Breast epithelium (tissue), 4 donors: ENCODE results near the gene DOCK11. TPM values are rescaled to one million over a fixed set of nuclear protein-coding genes. Genes with fewer than 3 reads are reported as not detected.
A peak's percentile ranks its signal among the peaks of the same experiment; 100 is the strongest.

Experiments
- DNase-seq, 2 donors: peaks; one replicate each; pipeline ENCODE4 v3.0.0-alpha.2; 2019; ENCODE audit warnings: low spot score in 2 of 2
- H3K27ac ChIP-seq, 2 donors: fragments of 200-600 bp; sonication (generic) in 1 of 2; one replicate each; pipeline ENCODE4 v1.5.1; 2016 to 2019; ENCODE audit warnings: mild to moderate bottlenecking in 1 of 2
- H3K27me3 ChIP-seq, 2 donors: fragments of 200-600 bp; sonication (generic) in 1 of 2; one replicate each; pipeline versions ENCODE4 v1.5.1 to v1.6.0; 2017 to 2019; ENCODE audit warnings: control low read depth in 1 of 2, mild to moderate bottlenecking in 1 of 2
- H3K36me3 ChIP-seq: fragments of 200-600 bp; one replicate; pipeline ENCODE4 v1.5.1; 2019
- H3K4me1 ChIP-seq, 2 donors: fragments of 200-600 bp; sonication (generic); one replicate each; pipeline ENCODE4 v1.5.1; 2016 to 2019; ENCODE audit warnings: control low read depth in 1 of 2
- H3K4me3 ChIP-seq, 3 donors: fragments of 200-600 bp; sonication (generic); 1 replicate in 2 of 3; 2 replicates in 1 of 3; pipeline ENCODE4 v1.5.1; 2016 to 2019; ENCODE audit warnings: mild to moderate bottlenecking in 3 of 3, moderate library complexity in 2 of 3
- H3K9me3 ChIP-seq, 2 donors: fragments of 200-600 bp; sonication (generic) in 1 of 2; one replicate each; pipeline ENCODE4 v1.5.1; 2016 to 2019; ENCODE audit warnings: control low read depth in 1 of 2
- POLR2A ChIP-seq: fragments of 450-650 bp; IDR thresholded peaks from one replicate; pipeline ENCODE4 v1.6.1; 2016; ENCODE audit warnings: antibody characterized with exemption, mild to moderate bottlenecking, moderate library complexity
- POLR2AphosphoS5 ChIP-seq, 3 donors: sonication (generic); formaldehyde crosslinking; IDR thresholded peaks; one replicate each; pipeline ENCODE4 v1.6.1; 2017; ENCODE audit warnings: antibody characterized with exemption in 3 of 3
- intact Hi-C: fragments of 100-400 bp; cut with DNase I; formaldehyde crosslinking; loops from one replicate; pipeline ENCODE4 v1.15.1; 2023; ENCODE audit warnings: low total_unique reads
- total RNA-seq, 3 donors: library from RNA; depleted of rRNA; stranded (reverse); fragments of >200 nt; gene quantifications; one replicate each; pipeline ENCODE4 v1.1.0, GENCODE V29; 2016
- TF ChIP-seq, protein P1 (sequence below), 3 donors: fragments of 450-650 bp; IDR thresholded peaks; one replicate each; pipeline ENCODE4 v1.5.1; 2016 to 2017; ENCODE audit warnings: antibody characterized with exemption in 3 of 3, mild to moderate bottlenecking in 3 of 3, moderate library complexity in 3 of 3

Gene DOCK11
- total RNA-seq, result 100 to 1,000 TPM in 1 of 3 donors, 10 to 100 TPM in 2; 25.3 to 138 (median 26.9) TPM

DNA sequence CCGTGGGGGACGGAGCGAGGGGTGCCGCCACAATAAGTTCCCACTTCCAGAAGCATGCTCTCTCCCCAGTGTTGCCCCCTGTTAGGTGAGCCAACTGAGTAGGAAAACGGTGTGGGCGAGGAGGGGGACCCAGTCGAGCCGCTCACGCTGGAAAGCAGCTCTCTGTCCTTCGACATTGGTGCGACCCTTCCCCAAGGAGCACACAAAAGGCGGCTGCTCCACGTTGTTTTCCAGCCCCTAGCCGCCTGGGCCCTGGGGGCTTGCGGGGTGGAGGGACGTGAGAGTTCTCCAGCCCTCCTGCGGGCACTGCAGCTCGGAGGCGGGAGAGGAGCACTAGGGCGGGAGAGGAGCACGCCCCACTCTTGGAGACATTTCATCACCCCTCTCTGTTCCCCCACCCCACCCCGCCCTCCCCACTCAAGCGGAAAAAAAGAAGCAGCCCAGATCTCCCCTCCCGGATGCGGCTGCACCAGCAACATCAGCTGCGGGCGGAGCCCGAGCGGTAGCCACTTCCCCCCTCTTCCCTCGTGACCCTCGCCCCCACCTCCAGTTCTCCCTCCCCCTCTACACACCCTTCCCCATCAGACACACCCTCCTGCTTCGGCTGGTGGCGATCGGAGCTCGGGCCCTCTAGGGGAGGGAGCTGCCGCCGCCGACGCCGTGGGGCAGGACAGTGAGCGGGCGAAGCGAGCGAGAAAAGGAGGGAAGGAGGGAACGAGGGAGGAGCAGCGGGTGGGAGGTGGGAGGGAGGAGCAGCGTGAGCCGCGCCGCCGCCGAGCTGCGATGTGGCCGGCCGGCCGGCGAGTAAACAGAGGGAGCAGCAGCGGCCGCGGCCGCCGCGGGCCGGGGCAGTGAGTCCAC, at the start of gene DOCK11:
TSS of gene DOCK11 (plus strand) at position 755 of the 861 bp plus-strand sequence. CDS start 157 bp downstream, outside the sequence.
- Histone ChIP-seq H3K4me1 (no peaks in the 10 kb centered on the region), H3K9me3 (no peaks in the 10 kb centered on the region), H3K4me3 (peak within 1 kb of the TSS; percentile 63 to 87 (median 75)), H3K36me3 (no peaks in the 10 kb centered on the region), H3K27ac (peak within 1 kb of the TSS; percentile 60 to 89), H3K27me3 (peaks cover 0 to 9% of the 10 kb centered on the region in 2 donors)
- intact Hi-C loops, result no loop called here
- no peak for TF ChIP-seq POLR2AphosphoS5 (IDR thresholded peaks at IDR 0.05)
- TF ChIP-seq, protein P1, sequence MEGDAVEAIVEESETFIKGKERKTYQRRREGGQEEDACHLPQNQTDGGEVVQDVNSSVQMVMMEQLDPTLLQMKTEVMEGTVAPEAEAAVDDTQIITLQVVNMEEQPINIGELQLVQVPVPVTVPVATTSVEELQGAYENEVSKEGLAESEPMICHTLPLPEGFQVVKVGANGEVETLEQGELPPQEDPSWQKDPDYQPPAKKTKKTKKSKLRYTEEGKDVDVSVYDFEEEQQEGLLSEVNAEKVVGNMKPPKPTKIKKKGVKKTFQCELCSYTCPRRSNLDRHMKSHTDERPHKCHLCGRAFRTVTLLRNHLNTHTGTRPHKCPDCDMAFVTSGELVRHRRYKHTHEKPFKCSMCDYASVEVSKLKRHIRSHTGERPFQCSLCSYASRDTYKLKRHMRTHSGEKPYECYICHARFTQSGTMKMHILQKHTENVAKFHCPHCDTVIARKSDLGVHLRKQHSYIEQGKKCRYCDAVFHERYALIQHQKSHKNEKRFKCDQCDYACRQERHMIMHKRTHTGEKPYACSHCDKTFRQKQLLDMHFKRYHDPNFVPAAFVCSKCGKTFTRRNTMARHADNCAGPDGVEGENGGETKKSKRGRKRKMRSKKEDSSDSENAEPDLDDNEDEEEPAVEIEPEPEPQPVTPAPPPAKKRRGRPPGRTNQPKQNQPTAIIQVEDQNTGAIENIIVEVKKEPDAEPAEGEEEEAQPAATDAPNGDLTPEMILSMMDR (IDR thresholded peaks at IDR 0.05), result no peak
- TF ChIP-seq POLR2A, result no peak
- DNase-seq, result peak; percentile 34 to 56

DNA sequence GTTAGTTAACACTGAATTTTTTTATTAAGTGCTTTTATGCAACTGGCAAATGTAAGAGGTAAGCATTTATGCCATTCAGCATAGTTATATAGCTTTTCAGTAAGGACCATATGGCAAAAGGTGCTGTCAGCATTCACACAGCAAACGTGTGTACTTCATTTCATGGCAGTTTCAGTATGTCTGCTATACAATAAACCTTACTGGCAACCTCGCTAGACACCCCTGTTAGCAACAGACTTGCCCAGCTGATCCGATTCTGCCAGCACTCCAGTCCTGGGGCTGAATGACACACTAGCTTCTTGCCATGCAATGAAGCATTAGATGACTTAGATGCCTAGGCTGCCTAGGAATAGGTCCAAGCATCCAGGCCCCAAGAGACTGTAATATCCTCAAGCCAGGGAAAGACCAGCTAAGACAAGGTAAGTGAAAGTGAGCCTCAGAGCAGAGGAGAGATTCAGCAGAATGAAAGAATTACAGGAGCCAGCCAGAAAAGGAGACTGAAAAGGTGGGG, 47.3 kb upstream of the DOCK11 start:
- Histone ChIP-seq H3K36me3 (no peaks in the 10 kb centered on the region), H3K27ac (no peak overlapping the region), H3K4me3 (no peak overlapping the region), H3K27me3 (peaks cover 0 to 3% of the 10 kb centered on the region in 2 donors), H3K9me3 (no peaks in the 10 kb centered on the region), H3K4me1 (no peaks in the 10 kb centered on the region)
- intact Hi-C loops, result no loop called here
- DNase-seq, result no peak
- TF ChIP-seq POLR2A (no peak), POLR2AphosphoS5 (IDR thresholded peaks at IDR 0.05) (no peak)
- TF ChIP-seq, protein P1 (IDR thresholded peaks at IDR 0.05), result no peak

DNA sequence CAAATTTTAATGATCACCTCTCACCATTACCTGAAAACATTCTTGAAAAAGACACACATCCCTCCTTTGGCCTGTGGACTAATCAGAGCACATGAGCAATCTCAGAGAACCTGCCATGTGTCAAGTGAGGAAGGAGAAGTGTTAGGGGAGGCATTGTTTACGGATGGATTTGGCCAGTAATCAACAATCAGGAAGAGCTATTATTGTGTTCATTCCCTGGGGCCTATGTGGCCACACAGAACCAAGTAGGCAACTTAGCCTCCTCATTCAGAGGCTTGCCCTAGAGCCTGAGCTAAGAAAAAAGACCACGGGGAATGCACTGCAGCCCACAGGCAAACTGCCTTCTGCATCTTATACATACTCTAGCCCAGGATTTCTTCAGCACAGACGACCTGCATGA, 40.6 kb upstream of the DOCK11 start:
- intact Hi-C loops, result no loop called here

DNA sequence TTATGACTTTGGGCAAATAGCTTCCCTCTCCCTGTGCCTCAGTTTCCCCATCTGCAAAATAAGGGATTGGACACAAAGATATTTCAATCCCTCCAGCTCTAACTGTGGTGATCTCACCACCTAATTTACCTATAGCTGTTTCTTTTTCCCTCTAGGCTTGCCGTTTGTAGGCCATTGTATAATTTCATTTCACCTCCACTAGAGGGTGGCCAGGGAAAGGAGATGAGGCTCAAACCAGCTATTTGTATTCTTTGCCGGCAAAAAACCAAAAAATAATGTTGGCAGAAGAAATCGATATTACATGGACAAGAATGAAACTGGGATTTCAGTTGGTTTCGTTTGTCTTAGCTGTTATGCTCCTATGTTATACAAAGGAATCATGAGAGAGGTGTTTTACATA, 36.1 kb upstream of the DOCK11 start:
- Histone ChIP-seq H3K4me3 (no peak overlapping the region), H3K27ac (no peak overlapping the region), H3K9me3 (no peaks in the 10 kb centered on the region), H3K36me3 (no peaks in the 10 kb centered on the region), H3K4me1 (no peaks in the 10 kb centered on the region), H3K27me3 (no peaks in the 10 kb centered on the region)
- no peak for DNase-seq
- intact Hi-C loops, result no loop called here
- no peak for TF ChIP-seq POLR2AphosphoS5 (IDR thresholded peaks at IDR 0.05)
- TF ChIP-seq, protein P1 (IDR thresholded peaks at IDR 0.05), result peak; percentile 27 to 44 (median 44)

More for the DNA sequence above, 40.6 kb upstream of the DOCK11 start:
- no peak for DNase-seq
- H3K27me3 ChIP-seq, result no peaks in the 10 kb centered on the region
- H3K4me1 ChIP-seq, result no peaks in the 10 kb centered on the region
- TF ChIP-seq POLR2AphosphoS5 (IDR thresholded peaks at IDR 0.05) (no peak), POLR2A (no peak)
- TF ChIP-seq, protein P1 (IDR thresholded peaks at IDR 0.05), result no peak
- H3K27ac ChIP-seq, result no peak overlapping the region
- H3K4me3 ChIP-seq, result no peak overlapping the region
- H3K9me3 ChIP-seq, result no peaks in the 10 kb centered on the region
- no peaks in the 10 kb centered on the region for H3K36me3 ChIP-seq

DNA sequence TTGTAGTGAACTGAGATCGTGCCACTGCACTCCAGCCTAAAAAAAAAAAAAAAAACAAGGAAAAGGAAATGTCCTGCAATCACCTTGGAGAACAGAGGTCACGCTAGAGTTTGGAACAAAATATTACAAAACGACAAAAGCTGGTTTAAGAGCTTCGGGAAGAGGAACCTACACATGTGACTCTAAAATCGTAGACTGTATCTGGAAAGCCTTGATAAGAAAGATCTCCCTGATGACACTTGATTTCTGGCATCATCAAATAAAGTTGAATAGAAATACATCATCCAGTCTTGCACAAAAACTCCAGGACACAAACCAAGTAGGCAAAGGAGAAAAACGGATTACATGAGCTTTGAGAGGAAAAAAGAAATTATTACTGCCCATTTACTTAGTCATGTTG, 31.1 kb upstream of the DOCK11 start:
- intact Hi-C loops, result no loop called here

More for the DNA sequence above, 31.1 kb upstream of the DOCK11 start:
- H3K36me3 ChIP-seq, result no peaks in the 10 kb centered on the region
- H3K4me3 ChIP-seq, result no peak overlapping the region
- no peak for TF ChIP-seq POLR2A
- TF ChIP-seq POLR2AphosphoS5 (IDR thresholded peaks at IDR 0.05), result no peak
- TF ChIP-seq, protein P1 (IDR thresholded peaks at IDR 0.05), result no peak
- no peak for DNase-seq
- H3K9me3 ChIP-seq, result no peaks in the 10 kb centered on the region
- H3K27me3 ChIP-seq, result peaks cover 0 to 6% of the 10 kb centered on the region in 2 donors
- no peak overlapping the region for H3K27ac ChIP-seq
- no peaks in the 10 kb centered on the region for H3K4me1 ChIP-seq
